ENCODE results near the gene RNF214. TPM values are rescaled to one million over a fixed set of nuclear protein-coding genes. Genes with fewer than 3 reads are reported as not detected.

RNF214 gene
- total and polyA plus RNA-seq, 2 of the 13 experiments (the other 11 are each of a cell fraction or from before 2014, with no cell fraction given) = 10.7 to 12.6 TPM

DNA sequence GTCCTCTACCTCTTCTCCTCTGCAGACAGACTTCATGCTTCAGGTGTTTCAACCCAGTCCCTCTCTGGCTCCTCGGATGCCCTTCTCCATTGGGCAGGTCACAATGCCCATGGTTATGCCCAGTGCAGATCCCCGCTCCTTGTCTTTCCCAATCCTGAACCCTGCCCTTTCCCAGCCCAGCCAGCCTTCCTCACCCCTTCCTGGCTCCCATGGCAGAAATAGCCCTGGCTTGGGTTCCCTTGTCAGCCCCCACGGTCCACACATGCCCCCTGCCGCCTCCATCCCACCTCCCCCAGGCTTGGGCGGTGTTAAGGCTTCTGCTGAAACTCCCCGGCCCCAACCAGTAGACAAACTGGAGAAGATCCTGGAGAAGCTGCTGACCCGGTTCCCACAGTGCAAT lies 49.4 kb downstream of the RNF214 start:
- Histone ChIP-seq H3K9me3 (ENCODE audit: low read length) (no peaks in the 10 kb centered on the region), H3K27ac (ENCODE audit: extremely low read length, insufficient read depth, low read length) (no peak overlapping the region), H3K27me3 (ENCODE audit: control insufficient read depth in 1 of 2, insufficient read depth in 2 of 2, low read length in 2 of 2) (no peaks in the 10 kb centered on the region), H3K9ac (ENCODE audit: insufficient read depth, low read depth, low read length) (no peak overlapping the region), H3K4me3 (replicated peaks in 1 of 3; ENCODE audit: insufficient read depth in 1 of 3, low read depth in 2 of 3, low read length in 3 of 3) (no peak overlapping the region), H3K4me2 (ENCODE audit: low read depth, low read length) (no peak overlapping the region), H4K20me1 (ENCODE audit: insufficient read depth, low read length) (no peaks in the 10 kb centered on the region), H3K4me1 (ENCODE audit: insufficient read depth, low read length) (no peaks in the 10 kb centered on the region), H3K79me2 (ENCODE audit: insufficient read depth, low read length) (no peaks in the 10 kb centered on the region), H2AFZ (ENCODE audit: low read length) (no peak overlapping the region), H3K36me3 (replicated peaks in 1 of 2; ENCODE audit: control insufficient read depth in 1 of 2, insufficient read depth in 2 of 2, low read length in 2 of 2) (peaks cover 11 to 45% of the 10 kb centered on the region in 2 experiments)
- DNase-seq (ENCODE audit: low spot score) = no peak
- intact Hi-C loops (cut with micrococcal nuclease; ENCODE audit: unreplicated experiment) = no loop called here
- ATAC-seq = no peak
- in situ Hi-C loops (cut with HindIII; ENCODE audit: extremely low pct_ligation_motif_present, low pct_unique_long_range_greater_than_20kb) = no loop called here
- WGBS (ENCODE audit: low lambda C conversion rate) = 96% methylated on average over 7 of the region's 7 CpGs
- ChIA-PET POLR2A (no interaction called here), CTCF (ENCODE audit: low intra/inter-chr PET ratio, low total read pairs) (no interaction called here)
- no peak for FAIRE-seq
- no TSS peak for BruUV-seq (replicated peaks)
- TF ChIP-seq ZNF501 (CRISPR knock-in tag; IDR thresholded peaks at IDR 0.05) (no peak), ZFAT (CRISPR knock-in tag; conservative IDR thresholded peaks at IDR 0.05) (no peak), ZNF468 (CRISPR knock-in tag; IDR thresholded peaks at IDR 0.05) (no peak), ZNF713 (CRISPR knock-in tag; IDR thresholded peaks at IDR 0.05) (no peak), SNAI1 (CRISPR knock-in tag; IDR thresholded peaks at IDR 0.05; ENCODE audit: borderline replicate concordance) (no peak), KMT2B (CRISPR knock-in tag; IDR thresholded peaks at IDR 0.05) (no peak), NONO (IDR thresholded peaks at IDR 0.05) (no peak), NONO (CRISPR knock-in tag; conservative IDR thresholded peaks at IDR 0.05) (no peak), ZNF256 (CRISPR knock-in tag; conservative IDR thresholded peaks at IDR 0.05) (no peak), ZNF792 (CRISPR knock-in tag; IDR thresholded peaks at IDR 0.05) (no peak), PHF8 (CRISPR knock-in tag; IDR thresholded peaks at IDR 0.05) (no peak), ZNF503 (CRISPR knock-in tag; IDR thresholded peaks at IDR 0.05) (no peak), ZNF703 (CRISPR knock-in tag; IDR thresholded peaks at IDR 0.05; ENCODE audit: borderline replicate concordance) (no peak), ZHX1 (CRISPR knock-in tag; IDR thresholded peaks at IDR 0.05; ENCODE audit: low read depth) (no peak)
- TF ChIP-seq, protein P1, sequence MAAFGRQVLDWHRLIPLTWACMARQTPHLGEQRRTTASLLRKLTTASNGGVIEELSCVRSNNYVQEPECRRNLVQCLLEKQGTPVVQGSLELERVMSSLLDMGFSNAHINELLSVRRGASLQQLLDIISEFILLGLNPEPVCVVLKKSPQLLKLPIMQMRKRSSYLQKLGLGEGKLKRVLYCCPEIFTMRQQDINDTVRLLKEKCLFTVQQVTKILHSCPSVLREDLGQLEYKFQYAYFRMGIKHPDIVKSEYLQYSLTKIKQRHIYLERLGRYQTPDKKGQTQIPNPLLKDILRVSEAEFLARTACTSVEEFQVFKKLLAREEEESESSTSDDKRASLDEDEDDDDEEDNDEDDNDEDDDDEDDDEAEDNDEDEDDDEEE (CRISPR knock-in tag; IDR thresholded peaks at IDR 0.05) = no peak
- TF ChIP-seq, protein P2, sequence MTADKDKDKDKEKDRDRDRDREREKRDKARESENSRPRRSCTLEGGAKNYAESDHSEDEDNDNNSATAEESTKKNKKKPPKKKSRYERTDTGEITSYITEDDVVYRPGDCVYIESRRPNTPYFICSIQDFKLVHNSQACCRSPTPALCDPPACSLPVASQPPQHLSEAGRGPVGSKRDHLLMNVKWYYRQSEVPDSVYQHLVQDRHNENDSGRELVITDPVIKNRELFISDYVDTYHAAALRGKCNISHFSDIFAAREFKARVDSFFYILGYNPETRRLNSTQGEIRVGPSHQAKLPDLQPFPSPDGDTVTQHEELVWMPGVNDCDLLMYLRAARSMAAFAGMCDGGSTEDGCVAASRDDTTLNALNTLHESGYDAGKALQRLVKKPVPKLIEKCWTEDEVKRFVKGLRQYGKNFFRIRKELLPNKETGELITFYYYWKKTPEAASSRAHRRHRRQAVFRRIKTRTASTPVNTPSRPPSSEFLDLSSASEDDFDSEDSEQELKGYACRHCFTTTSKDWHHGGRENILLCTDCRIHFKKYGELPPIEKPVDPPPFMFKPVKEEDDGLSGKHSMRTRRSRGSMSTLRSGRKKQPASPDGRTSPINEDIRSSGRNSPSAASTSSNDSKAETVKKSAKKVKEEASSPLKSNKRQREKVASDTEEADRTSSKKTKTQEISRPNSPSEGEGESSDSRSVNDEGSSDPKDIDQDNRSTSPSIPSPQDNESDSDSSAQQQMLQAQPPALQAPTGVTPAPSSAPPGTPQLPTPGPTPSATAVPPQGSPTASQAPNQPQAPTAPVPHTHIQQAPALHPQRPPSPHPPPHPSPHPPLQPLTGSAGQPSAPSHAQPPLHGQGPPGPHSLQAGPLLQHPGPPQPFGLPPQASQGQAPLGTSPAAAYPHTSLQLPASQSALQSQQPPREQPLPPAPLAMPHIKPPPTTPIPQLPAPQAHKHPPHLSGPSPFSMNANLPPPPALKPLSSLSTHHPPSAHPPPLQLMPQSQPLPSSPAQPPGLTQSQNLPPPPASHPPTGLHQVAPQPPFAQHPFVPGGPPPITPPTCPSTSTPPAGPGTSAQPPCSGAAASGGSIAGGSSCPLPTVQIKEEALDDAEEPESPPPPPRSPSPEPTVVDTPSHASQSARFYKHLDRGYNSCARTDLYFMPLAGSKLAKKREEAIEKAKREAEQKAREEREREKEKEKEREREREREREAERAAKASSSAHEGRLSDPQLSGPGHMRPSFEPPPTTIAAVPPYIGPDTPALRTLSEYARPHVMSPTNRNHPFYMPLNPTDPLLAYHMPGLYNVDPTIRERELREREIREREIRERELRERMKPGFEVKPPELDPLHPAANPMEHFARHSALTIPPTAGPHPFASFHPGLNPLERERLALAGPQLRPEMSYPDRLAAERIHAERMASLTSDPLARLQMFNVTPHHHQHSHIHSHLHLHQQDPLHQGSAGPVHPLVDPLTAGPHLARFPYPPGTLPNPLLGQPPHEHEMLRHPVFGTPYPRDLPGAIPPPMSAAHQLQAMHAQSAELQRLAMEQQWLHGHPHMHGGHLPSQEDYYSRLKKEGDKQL (CRISPR knock-in tag; IDR thresholded peaks at IDR 0.05; ENCODE audit: low read depth) = no peak

Measured in HepG2 (cell line).